Activated CD8-positive, alpha-beta memory T cell treated with anti-CD3 and anti-CD28 coated beads, Interleukin-2, amount 50 U/mL, for 48 hours (primary cell): ENCODE measurements around the gene FOXP4.

Source experiments
- DNase-seq: peaks from one replicate; pipeline ENCODE4 v3.0.0-alpha.2; 2020

FOXP4 gene

GRCh38 chr6:41635365-41635764, 89.2 kb downstream of the FOXP4 start:
- DNase-seq = no peak

GRCh38 chr6:41636833-41637193, 90.6 kb downstream of the FOXP4 start:
- no peak for DNase-seq

- no peak for DNase-seq
Measured at GRCh38 chr6:41637194-41638001, 91.2 kb downstream of the FOXP4 start.

- no peak for DNase-seq
Measured at GRCh38 chr6:41638002-41638934, 92.1 kb downstream of the FOXP4 start, which contains the start of gene MDFI. TSS of gene MDFI (plus strand) at chr6:41638468. CDS start at chr6:41638750, 282 bp downstream.

GRCh38 chr6:41638935-41639808, 93.0 kb downstream of the FOXP4 start:
- no peak for DNase-seq

GRCh38 chr6:41639809-41640371, 93.7 kb downstream of the FOXP4 start:
- no peak for DNase-seq

- DNase-seq = no peak
Measured at GRCh38 chr6:41640426-41640825, 94.2 kb downstream of the FOXP4 start.

- DNase-seq = no peak
Measured at GRCh38 chr6:41641352-41641925, 95.3 kb downstream of the FOXP4 start.

- no peak for DNase-seq
Measured at GRCh38 chr6:41642090-41642959, 96.1 kb downstream of the FOXP4 start.

- DNase-seq = no peak
Measured at GRCh38 chr6:41642960-41643898, 97.0 kb downstream of the FOXP4 start.

GRCh38 chr6:41643899-41644269, 97.7 kb downstream of the FOXP4 start:
- DNase-seq = no peak

GRCh38 chr6:41644297-41644879, 98.2 kb downstream of the FOXP4 start:
- no peak for DNase-seq

- no peak for DNase-seq
Measured at GRCh38 chr6:41645007-41645618, 98.9 kb downstream of the FOXP4 start.

- no peak for DNase-seq
Measured at GRCh38 chr6:41646026-41646795, 100.0 kb downstream of the FOXP4 start.

GRCh38 chr6:41647061-41647511, 100.9 kb downstream of the FOXP4 start:
- DNase-seq = no peak

GRCh38 chr6:41648070-41648585, 101.9 kb downstream of the FOXP4 start:
- no peak for DNase-seq

- DNase-seq = no peak
Measured at GRCh38 chr6:41648921-41649320, 102.7 kb downstream of the FOXP4 start.

GRCh38 chr6:41649596-41649995, 103.4 kb downstream of the FOXP4 start:
- DNase-seq = no peak
